ENCODE measurements around the gene COX10.

DNA sequence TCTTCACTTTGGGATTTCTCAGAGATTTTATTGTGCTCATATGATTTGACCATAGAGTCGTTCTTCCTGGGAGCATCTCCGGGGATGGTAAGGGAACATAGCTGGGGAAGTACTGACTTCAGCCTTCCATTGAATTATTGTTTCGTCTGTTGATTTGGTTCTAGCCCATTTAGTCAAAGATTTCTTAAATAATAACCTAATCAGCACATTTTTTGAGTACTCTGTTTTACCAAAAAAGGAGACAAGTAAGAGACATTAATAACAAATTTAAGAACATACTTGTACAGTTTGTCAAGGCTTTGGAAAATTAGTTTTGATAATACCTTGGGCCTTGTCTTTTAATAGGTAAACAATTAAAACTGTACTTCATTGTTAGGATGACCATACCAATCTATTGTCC, 89.4 kb downstream of the COX10 start:
- TF ChIP-seq CTCF (conservative IDR thresholded peaks at IDR 0.05; ENCODE audit: low read length) (no peak), EZH2phosphoT487 (IDR thresholded peaks at IDR 0.05; ENCODE audit: borderline replicate concordance, low read depth, low read length) (no peak)

All from OCI-LY7 (cell line).